ENCODE data around the gene IL19. TPM values are rescaled to one million over a fixed set of nuclear protein-coding genes. Genes with fewer than 3 reads are reported as not detected.
A peak's percentile ranks its signal among the peaks of the same experiment; 100 is the strongest.

The IL19 gene
- total and polyA plus RNA-seq, 9 of the 15 experiments (the other 6 are each of a cell fraction or from before 2014, with no cell fraction given) = not detected

DNA sequence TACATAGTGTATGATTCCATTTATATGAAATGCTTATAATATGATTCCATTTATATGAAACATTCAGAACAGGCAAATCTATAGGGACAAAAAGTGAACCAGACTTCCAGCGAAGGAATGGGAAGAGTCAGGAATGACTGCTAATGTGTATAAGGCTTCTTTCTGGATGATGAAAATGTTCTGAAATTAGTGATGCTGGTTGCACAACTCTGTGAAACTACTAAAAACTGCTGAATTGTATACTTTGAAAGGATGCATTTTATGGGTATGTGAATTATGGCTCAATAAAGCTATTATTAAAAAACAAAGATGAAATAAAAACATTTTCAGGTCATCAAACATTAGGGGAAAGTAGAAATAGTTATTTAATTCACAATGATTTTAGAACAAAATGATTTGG is 112.6 kb downstream of the IL19 start:
- no peak for ATAC-seq
- intact Hi-C loops (cut with micrococcal nuclease) = no loop called here

DNA sequence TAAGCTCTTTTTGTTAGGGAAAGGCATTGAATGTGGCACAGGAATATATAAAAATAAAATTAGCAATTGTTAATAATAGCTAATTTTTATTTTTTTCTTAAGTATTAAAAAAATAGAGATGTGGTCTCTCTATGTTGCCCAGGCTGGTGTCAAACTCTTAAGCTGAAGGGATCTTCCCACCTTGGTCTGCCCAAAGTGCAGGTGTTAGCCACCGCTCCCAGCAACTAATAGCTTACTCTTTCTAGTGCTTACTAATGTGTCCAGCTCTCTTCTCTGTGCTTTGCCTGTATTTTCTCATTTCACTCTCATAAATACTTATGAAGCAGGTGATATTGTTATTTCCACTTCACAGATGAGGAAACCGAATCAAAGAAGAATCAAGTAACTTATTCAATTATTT is 113.3 kb downstream of the IL19 start:
- FAIRE-seq (no peak), DNase-seq (ENCODE audit: extremely low read depth in 1 of 4, low spot score in 3 of 4) (no peak), ATAC-seq (no peak)
- Histone ChIP-seq H3K9me3 (replicated peaks; ENCODE audit: control insufficient read depth, insufficient read depth, low read depth, low read length) (no peaks in the 10 kb centered on the region), H3K27me3 (ENCODE audit: control insufficient read depth in 2 of 2, insufficient read depth in 2 of 2, low read length in 2 of 2) (peaks cover 13 to 14% of the 10 kb centered on the region in 2 experiments; a peak in 4 of 5 replicates), H3K36me3 (ENCODE audit: control insufficient read depth, insufficient read depth, low read length) (no peaks in the 10 kb centered on the region), H2AFZ (ENCODE audit: low read depth, low read length) (no peak overlapping the region), H4K20me1 (replicated peaks; ENCODE audit: control insufficient read depth, insufficient read depth, low read length) (no peaks in the 10 kb centered on the region), H3K4me2 (ENCODE audit: insufficient read depth, low read length) (no peak overlapping the region), H3K9ac (ENCODE audit: insufficient read depth in 1 of 2, low read depth in 2 of 2, low read length in 2 of 2) (no peak overlapping the region), H3K4me1 (replicated peaks in 1 of 2; ENCODE audit: control insufficient read depth in 2 of 2, insufficient read depth in 2 of 2, low read length in 2 of 2) (no peaks in the 10 kb centered on the region), H3K27ac (ENCODE audit: extremely low read depth, low read depth, low read length) (no peak overlapping the region), H3K79me2 (ENCODE audit: control insufficient read depth, insufficient read depth, low read length) (no peaks in the 10 kb centered on the region), H3K4me3 (no peak overlapping the region), H3K9me1 (ENCODE audit: control insufficient read depth, insufficient read depth, low read length) (no peaks in the 10 kb centered on the region)
- CTCF ChIA-PET (ENCODE audit: low intra/inter-chr PET ratio) = interaction anchor here (0.6 kb wide), 1 partner anchor 12 kb away, joined by 3 read pairs; no protein-coding TSS in a partner anchor
- intact Hi-C loops (cut with micrococcal nuclease) = no loop called here
- 0% methylated on average over 2 of the region's 2 CpGs for WGBS (ENCODE audit: insufficient coverage, low coverage, missing lambda C conversion rate)
- in situ Hi-C loops (cut with MboI) = no loop called here
- POLR2A ChIA-PET = interaction anchor here (0.6 to 1.5 kb wide), 7 partner anchors 9 to 427 kb away, joined by 3 to 6 read pairs (median 3); no protein-coding TSS in a partner anchor
- BruUV-seq (replicated peaks) = no TSS peak
- TF ChIP-seq LARP7 (IDR thresholded peaks at IDR 0.05) = no peak
- TF ChIP-seq, protein P1, sequence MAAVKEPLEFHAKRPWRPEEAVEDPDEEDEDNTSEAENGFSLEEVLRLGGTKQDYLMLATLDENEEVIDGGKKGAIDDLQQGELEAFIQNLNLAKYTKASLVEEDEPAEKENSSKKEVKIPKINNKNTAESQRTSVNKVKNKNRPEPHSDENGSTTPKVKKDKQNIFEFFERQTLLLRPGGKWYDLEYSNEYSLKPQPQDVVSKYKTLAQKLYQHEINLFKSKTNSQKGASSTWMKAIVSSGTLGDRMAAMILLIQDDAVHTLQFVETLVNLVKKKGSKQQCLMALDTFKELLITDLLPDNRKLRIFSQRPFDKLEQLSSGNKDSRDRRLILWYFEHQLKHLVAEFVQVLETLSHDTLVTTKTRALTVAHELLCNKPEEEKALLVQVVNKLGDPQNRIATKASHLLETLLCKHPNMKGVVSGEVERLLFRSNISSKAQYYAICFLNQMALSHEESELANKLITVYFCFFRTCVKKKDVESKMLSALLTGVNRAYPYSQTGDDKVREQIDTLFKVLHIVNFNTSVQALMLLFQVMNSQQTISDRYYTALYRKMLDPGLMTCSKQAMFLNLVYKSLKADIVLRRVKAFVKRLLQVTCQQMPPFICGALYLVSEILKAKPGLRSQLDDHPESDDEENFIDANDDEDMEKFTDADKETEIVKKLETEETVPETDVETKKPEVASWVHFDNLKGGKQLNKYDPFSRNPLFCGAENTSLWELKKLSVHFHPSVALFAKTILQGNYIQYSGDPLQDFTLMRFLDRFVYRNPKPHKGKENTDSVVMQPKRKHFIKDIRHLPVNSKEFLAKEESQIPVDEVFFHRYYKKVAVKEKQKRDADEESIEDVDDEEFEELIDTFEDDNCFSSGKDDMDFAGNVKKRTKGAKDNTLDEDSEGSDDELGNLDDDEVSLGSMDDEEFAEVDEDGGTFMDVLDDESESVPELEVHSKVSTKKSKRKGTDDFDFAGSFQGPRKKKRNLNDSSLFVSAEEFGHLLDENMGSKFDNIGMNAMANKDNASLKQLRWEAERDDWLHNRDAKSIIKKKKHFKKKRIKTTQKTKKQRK (IDR thresholded peaks at IDR 0.05; ENCODE audit: borderline replicate concordance, low read depth, low read length) = no peak
- TF ChIP-seq MAFG (tag; conservative IDR thresholded peaks at IDR 0.05) = no peak
- no peak for TF ChIP-seq BHLHE40 (IDR thresholded peaks at IDR 0.05; ENCODE audit: low read length)
- no peak for TF ChIP-seq FOXJ2 (tag; IDR thresholded peaks at IDR 0.05)
- TF ChIP-seq ZNF699 (CRISPR knock-in tag; IDR thresholded peaks at IDR 0.05; ENCODE audit: insufficient replicate concordance) = no peak
- TF ChIP-seq, protein P2, sequence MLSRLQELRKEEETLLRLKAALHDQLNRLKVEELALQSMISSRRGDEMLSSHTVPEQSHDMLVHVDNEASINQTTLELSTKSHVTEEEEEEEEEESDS (CRISPR knock-in tag; IDR thresholded peaks at IDR 0.05) = no peak
- TF ChIP-seq TARDBP (IDR thresholded peaks at IDR 0.05) = no peak
- no peak for TF ChIP-seq ZNF311 (CRISPR knock-in tag; IDR thresholded peaks at IDR 0.05)
- TF ChIP-seq BMI1 (IDR thresholded peaks at IDR 0.05; ENCODE audit: low read length) = no peak

More for the DNA sequence above, 112.6 kb downstream of the IL19 start:
- Histone ChIP-seq H2AFZ (ENCODE audit: low read depth, low read length) (no peak overlapping the region), H3K4me2 (ENCODE audit: insufficient read depth, low read length) (no peak overlapping the region), H3K9me1 (ENCODE audit: control insufficient read depth, insufficient read depth, low read length) (no peaks in the 10 kb centered on the region), H3K27ac (ENCODE audit: extremely low read depth, low read depth, low read length) (no peak overlapping the region), H3K4me1 (replicated peaks in 1 of 2; ENCODE audit: control insufficient read depth in 2 of 2, insufficient read depth in 2 of 2, low read length in 2 of 2) (no peaks in the 10 kb centered on the region), H4K20me1 (replicated peaks; ENCODE audit: control insufficient read depth, insufficient read depth, low read length) (no peaks in the 10 kb centered on the region), H3K9me3 (replicated peaks; ENCODE audit: control insufficient read depth, insufficient read depth, low read depth, low read length) (no peaks in the 10 kb centered on the region), H3K4me3 (no peak overlapping the region), H3K9ac (ENCODE audit: insufficient read depth in 1 of 2, low read depth in 2 of 2, low read length in 2 of 2) (no peak overlapping the region), H3K27me3 (ENCODE audit: control insufficient read depth in 2 of 2, insufficient read depth in 2 of 2, low read length in 2 of 2) (peaks cover 12 to 13% of the 10 kb centered on the region in 2 experiments; a peak in 4 of 5 replicates), H3K36me3 (ENCODE audit: control insufficient read depth, insufficient read depth, low read length) (no peaks in the 10 kb centered on the region), H3K79me2 (ENCODE audit: control insufficient read depth, insufficient read depth, low read length) (no peaks in the 10 kb centered on the region)
- 4% methylated on average over 1 of the region's 1 CpG for WGBS (ENCODE audit: insufficient coverage, low coverage, missing lambda C conversion rate)
- no peak for FAIRE-seq
- in situ Hi-C loops (cut with MboI) = no loop called here
- DNase-seq (ENCODE audit: extremely low read depth in 1 of 4, low spot score in 3 of 4) = no peak
- ChIA-PET CTCF (ENCODE audit: low intra/inter-chr PET ratio) (no interaction called here), POLR2A (interaction anchor here (0.7 to 1.5 kb wide), 3 partner anchors 10 to 55 kb away, joined by 3 to 6 read pairs (median 4); no protein-coding TSS in a partner anchor)
- no TSS peak for BruUV-seq (replicated peaks)
- no peak for TF ChIP-seq FOXK1 (CRISPR knock-in tag; IDR thresholded peaks at IDR 0.05; ENCODE audit: borderline replicate concordance)
- TF ChIP-seq TRIM24 (IDR thresholded peaks at IDR 0.05) = peak in 1 of 2 experiments; percentile 38; a peak in 1 of 4 replicates
- no peak for TF ChIP-seq ZNF699 (CRISPR knock-in tag; IDR thresholded peaks at IDR 0.05; ENCODE audit: insufficient replicate concordance)
- no peak for TF ChIP-seq ZNF143 (CRISPR knock-in tag; IDR thresholded peaks at IDR 0.05)
- no peak for TF ChIP-seq CEBPG (CRISPR knock-in tag; IDR thresholded peaks at IDR 0.05)
- peak; percentile 54 to 86; a peak in 3 of 4 replicates for TF ChIP-seq CEBPG (tag; conservative IDR thresholded peaks at IDR 0.05 in 1 of 2, IDR thresholded peaks at IDR 0.05 in 1 of 2)
- no peak for TF ChIP-seq KLF1 (tag; IDR thresholded peaks at IDR 0.05)
- TF ChIP-seq NFIX (CRISPR knock-in tag; IDR thresholded peaks at IDR 0.05; ENCODE audit: low read depth) = no peak
- no peak for TF ChIP-seq NR3C1 (CRISPR knock-in tag; IDR thresholded peaks at IDR 0.05)

All from K562 (cell line).